GM10266 (cell line): ENCODE data around the gene NCCRP1.

Experiments
- DNase-seq: peaks from one replicate; pipeline ENCODE4 v3.0.0; 2012; ENCODE audit errors: extremely low spot score
- TF ChIP-seq, protein P1 (sequence below): IDR thresholded peaks from 2 replicates; pipeline ENCODE4 v1.5.1; 2012; ENCODE audit warnings: mild to moderate bottlenecking, low read depth; ENCODE audit not compliant: control insufficient read depth, insufficient read depth; ENCODE audit errors: missing control alignments

NCCRP1 gene

DNA sequence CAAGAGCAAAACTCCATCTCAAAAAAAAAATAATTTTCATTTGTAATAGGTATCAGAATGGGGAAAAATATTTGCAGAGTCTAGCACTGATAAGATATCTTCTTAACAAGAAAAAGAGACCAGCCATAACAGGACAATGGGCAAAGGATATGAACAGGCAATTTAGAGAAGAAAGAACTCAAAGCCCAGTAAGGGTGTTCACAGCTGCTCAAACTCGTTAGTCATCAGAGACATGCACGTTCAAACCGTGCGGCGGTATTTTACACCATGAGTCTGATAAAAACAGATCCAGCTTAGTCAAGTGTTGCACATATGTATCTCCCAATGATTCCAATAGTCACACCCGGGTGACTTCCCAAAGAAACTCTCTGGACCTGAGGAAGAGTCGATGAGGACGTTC, 13.7 kb upstream of the NCCRP1 start:
- no peak for DNase-seq
- TF ChIP-seq, protein P1, sequence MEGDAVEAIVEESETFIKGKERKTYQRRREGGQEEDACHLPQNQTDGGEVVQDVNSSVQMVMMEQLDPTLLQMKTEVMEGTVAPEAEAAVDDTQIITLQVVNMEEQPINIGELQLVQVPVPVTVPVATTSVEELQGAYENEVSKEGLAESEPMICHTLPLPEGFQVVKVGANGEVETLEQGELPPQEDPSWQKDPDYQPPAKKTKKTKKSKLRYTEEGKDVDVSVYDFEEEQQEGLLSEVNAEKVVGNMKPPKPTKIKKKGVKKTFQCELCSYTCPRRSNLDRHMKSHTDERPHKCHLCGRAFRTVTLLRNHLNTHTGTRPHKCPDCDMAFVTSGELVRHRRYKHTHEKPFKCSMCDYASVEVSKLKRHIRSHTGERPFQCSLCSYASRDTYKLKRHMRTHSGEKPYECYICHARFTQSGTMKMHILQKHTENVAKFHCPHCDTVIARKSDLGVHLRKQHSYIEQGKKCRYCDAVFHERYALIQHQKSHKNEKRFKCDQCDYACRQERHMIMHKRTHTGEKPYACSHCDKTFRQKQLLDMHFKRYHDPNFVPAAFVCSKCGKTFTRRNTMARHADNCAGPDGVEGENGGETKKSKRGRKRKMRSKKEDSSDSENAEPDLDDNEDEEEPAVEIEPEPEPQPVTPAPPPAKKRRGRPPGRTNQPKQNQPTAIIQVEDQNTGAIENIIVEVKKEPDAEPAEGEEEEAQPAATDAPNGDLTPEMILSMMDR: no peak

DNA sequence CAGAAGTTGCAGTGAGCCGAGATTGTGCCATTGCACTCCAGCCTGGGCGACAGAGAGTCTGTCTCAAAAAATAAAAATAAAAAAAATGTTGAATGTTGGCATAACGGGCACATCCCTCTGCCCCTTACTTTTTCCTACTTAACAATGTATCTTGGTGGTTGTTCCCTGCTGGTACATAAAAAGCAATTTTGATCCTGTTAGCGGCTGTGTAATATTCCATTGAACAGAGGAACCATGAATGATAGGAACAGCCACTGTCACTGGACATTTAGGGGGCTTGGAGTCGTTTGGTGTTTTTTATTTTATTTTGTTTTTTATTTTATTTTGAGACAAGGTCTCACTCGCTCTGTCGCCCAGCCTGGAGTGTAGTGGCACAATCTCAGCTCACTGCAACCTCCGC, 10.4 kb upstream of the NCCRP1 start:
- no peak for DNase-seq
- TF ChIP-seq, protein P1: no peak

DNA sequence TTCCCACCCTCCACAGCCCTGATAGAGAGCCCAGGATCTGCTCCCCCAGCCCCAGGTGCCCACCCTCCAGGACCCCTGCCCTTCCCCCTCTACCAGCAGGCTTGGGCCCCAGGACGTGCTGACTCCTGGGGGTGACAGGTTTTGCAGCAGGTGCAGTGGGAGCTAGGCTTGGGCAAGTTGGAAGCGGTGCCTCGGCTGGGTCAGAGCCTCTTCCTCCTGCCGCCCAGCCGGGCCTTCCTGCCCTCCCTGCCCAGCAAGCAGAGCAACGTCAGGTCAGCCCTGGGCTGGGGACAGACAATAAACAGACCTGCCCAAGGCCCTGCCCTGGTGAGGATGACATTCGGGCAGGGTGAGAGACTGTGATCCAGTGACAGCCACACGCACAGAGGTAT, 9.2 kb upstream of the NCCRP1 start:
- TF ChIP-seq, protein P1: no peak
- DNase-seq: no peak

DNA sequence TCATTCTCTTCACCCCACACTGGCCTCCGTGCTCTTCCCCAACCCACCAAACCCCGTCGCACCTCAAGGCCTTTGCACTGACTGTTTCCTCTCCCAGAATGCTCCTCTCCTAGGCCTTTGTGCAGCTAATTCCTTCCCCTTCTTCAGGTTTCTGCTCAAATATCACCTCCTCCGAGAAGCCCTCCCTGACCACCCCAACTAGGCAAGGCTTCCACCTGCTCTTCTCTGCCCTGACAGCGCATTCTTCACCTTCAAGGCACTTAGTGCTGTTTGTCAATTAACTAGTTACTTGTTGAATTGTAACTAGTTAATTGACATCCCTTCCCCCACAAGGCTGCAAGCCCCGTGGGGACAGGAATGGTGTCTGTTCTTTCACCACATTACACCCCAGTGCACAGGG, 7.8 kb upstream of the NCCRP1 start:
- TF ChIP-seq, protein P1: no peak
- no peak for DNase-seq

DNA sequence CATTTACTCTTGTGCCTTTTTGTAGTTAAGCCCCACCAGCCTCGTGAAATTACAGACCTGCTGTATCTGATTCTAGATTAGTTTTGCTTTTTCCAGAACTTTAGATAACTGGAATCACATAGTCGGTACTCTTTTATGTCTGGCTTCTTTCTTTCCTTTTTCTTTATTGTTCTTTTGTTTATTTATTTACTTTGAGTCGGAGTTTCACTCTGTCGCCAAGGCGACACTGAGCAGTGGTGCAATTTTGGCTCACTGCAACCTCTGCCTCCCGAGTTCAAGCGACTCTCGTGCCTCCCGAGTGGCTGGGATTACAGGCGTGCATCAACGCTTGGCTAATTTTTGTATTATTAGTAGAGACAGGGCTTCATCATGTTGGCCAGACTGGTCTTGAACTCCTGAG, 6.0 kb upstream of the NCCRP1 start:
- TF ChIP-seq, protein P1: no peak
- no peak for DNase-seq

DNA sequence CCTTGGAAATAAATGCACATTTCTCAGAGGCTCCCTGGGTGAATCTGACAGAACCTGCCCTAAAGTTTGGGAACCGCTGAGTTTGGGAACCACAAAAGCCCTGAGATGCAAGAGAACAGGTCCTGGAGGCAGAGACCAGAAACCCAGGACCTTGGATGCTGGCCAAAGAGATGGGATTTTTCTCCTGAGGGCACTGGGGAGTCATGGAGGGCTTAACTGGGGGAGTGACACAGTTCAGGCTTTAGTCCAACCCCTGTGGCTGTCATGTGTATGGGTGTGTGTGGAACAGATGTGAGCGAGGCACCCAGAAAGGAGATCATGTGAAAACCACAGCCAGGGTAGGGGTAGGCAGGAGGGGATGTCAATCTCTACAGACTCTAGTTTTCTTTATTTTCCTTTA, 3.9 kb upstream of the NCCRP1 start:
- TF ChIP-seq, protein P1: no peak
- DNase-seq: no peak

DNA sequence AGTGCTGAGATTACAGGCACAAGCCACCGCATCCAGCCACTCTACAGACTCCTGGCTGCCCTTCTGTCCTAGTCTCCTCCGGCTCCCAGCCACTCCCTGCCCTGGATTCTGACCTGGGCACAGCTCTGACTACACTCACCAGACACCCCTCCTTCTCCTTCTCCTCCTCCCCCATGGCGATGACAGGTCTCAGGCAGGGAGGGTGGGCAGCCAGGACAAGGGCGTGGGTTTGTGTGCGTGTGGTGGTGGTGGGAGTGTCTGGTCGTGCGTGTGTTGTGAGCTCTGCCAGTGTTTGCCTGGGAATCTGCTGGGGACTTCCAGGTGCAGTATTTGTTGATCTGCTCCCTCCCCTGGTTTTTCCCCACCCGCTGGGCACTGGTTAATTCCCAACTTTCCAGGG, 3.0 kb upstream of the NCCRP1 start:
- TF ChIP-seq, protein P1: no peak
- no peak for DNase-seq
